Upper lobe of left lung (tissue), 6 donors: Measurements from ENCODE around the gene GIMAP4. TPM values are rescaled to one million over a fixed set of nuclear protein-coding genes. Genes with fewer than 3 reads are reported as not detected.
"Not testable (repeated sequence)": the region's sequence is repeated elsewhere in the genome, so short reads cannot be mapped to it uniquely, and the experiment has no call there.

Experiments
- ATAC-seq, 2 donors: fragments of 200-7000 bp; cut with Tn5 transposase; one replicate each; pipeline ENCODE4 v1.9.1; 2022; ENCODE audit warnings: mild to moderate bottlenecking in 2 of 2, moderate library complexity in 2 of 2; ENCODE audit not compliant: low FRiP score in 2 of 2
- DNase-seq, 2 donors: peaks; one replicate each; pipeline ENCODE4 v3.0.0-alpha.2; 2019 to 2020
- H3K27ac ChIP-seq, 4 donors: fragments of 200-600 bp; sonication (generic); one replicate each; pipeline ENCODE4 v1.5.1; 2016 to 2019
- H3K27me3 ChIP-seq, 4 donors: fragments of 200-600 bp; sonication (generic); one replicate each; pipeline ENCODE4 v1.5.1; 2017 to 2019
- H3K36me3 ChIP-seq, 4 donors: fragments of 200-600 bp; sonication (generic); one replicate each; pipeline ENCODE4 v1.5.1; 2016 to 2019
- H3K4me1 ChIP-seq, 4 donors: fragments of 200-600 bp; sonication (generic); one replicate each; pipeline ENCODE4 v1.5.1; 2018 to 2019
- H3K4me3 ChIP-seq, 4 donors: fragments of 200-600 bp; sonication (generic); one replicate each; pipeline ENCODE4 v1.5.1; 2017 to 2019; ENCODE audit warnings: mild to moderate bottlenecking in 2 of 4, moderate library complexity in 1 of 4
- H3K9me3 ChIP-seq, 4 donors: fragments of 200-600 bp; sonication (generic); one replicate each; pipeline ENCODE4 v1.5.1; 2018 to 2019
- EP300 ChIP-seq, 4 donors: sonication (generic); formaldehyde crosslinking; IDR thresholded peaks; one replicate each; pipeline ENCODE4 v1.5.1; 2017; ENCODE audit warnings: antibody characterized with exemption in 4 of 4, control low read depth in 2 of 4
- POLR2A ChIP-seq, 4 donors: fragments of 450-650 bp; IDR thresholded peaks; one replicate each; pipeline ENCODE4 v1.5.1; 2016 to 2017; ENCODE audit warnings: antibody characterized with exemption in 4 of 4, mild to moderate bottlenecking in 2 of 4
- POLR2AphosphoS5 ChIP-seq, 2 donors: sonication (generic); formaldehyde crosslinking; IDR thresholded peaks; one replicate each; pipeline ENCODE4 v1.5.1; 2017; ENCODE audit warnings: antibody characterized with exemption in 2 of 2
- WGBS, 2 donors: methylation state at CpG; one replicate each; pipeline ENCODE4 v1.1.5; 2017 to 2018; 5-methylcytosine and 5-hydroxymethylcytosine counted together
- total RNA-seq, 6 donors: library from RNA; depleted of rRNA in 4 of 6; stranded (reverse); fragments of >200 nt in 4 of 6; gene quantifications; one replicate each; pipeline versions ENCODE4 v1.1.0 to v1.2.1, GENCODE V29; 2016 to 2021
- TF ChIP-seq, protein P1 (sequence below), 6 experiments: fragments of 450-650 bp in 4 of 6; fragments of 200-600 bp in 2 of 6; sonication (generic) in 2 of 6; IDR thresholded peaks; one replicate each; pipeline ENCODE4 v1.5.1; 2016 to 2019; ENCODE audit warnings: antibody characterized with exemption in 6 of 6
- donor health status: DM: no; HTN: no; CAD: no; lungs with moderate emphysema.
- donor health status: DM: no; HTN: yes; CAD: no; lungs with severe emphysema.

GIMAP4 gene
- total RNA-seq, 6 donors from 2014 or later, result 34.0 to 78.9 (median 43.0) TPM

DNA sequence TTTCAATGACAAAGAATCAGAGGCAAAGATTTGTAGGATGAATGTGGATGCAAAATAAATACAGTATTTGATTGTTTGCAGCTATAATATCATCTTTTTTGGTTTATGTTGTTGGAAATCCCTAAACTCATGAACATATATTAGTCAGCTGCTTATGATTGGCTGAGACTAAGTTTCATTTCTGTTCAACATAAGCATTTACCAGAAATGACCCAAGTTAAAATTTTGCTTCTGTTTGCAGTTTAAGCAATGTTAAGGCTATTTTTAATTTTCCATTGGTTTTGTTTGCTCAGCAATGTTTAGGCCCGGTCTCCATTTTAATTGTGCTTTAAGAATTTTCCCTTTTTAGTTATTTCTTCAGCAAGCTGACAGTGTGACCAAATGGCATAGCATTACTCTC lies 43.0 kb downstream of the GIMAP4 start:
- Histone ChIP-seq H3K9me3 (no peaks in the 10 kb centered on the region), H3K27ac (no peak overlapping the region), H3K4me3 (no peak overlapping the region), H3K27me3 (no peaks in the 10 kb centered on the region), H3K4me1 (no peaks in the 10 kb centered on the region), H3K36me3 (no peaks in the 10 kb centered on the region)
- no peak for DNase-seq
- WGBS, 2 donors, result 62 to 78% methylated on average over 1 of the region's 1 CpG
- TF ChIP-seq EP300 (IDR thresholded peaks at IDR 0.05) (no peak), POLR2A (IDR thresholded peaks at IDR 0.05) (no peak), POLR2AphosphoS5 (IDR thresholded peaks at IDR 0.05) (no peak)
- TF ChIP-seq, protein P1, sequence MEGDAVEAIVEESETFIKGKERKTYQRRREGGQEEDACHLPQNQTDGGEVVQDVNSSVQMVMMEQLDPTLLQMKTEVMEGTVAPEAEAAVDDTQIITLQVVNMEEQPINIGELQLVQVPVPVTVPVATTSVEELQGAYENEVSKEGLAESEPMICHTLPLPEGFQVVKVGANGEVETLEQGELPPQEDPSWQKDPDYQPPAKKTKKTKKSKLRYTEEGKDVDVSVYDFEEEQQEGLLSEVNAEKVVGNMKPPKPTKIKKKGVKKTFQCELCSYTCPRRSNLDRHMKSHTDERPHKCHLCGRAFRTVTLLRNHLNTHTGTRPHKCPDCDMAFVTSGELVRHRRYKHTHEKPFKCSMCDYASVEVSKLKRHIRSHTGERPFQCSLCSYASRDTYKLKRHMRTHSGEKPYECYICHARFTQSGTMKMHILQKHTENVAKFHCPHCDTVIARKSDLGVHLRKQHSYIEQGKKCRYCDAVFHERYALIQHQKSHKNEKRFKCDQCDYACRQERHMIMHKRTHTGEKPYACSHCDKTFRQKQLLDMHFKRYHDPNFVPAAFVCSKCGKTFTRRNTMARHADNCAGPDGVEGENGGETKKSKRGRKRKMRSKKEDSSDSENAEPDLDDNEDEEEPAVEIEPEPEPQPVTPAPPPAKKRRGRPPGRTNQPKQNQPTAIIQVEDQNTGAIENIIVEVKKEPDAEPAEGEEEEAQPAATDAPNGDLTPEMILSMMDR (IDR thresholded peaks at IDR 0.05), result no peak
- no peak for ATAC-seq

DNA sequence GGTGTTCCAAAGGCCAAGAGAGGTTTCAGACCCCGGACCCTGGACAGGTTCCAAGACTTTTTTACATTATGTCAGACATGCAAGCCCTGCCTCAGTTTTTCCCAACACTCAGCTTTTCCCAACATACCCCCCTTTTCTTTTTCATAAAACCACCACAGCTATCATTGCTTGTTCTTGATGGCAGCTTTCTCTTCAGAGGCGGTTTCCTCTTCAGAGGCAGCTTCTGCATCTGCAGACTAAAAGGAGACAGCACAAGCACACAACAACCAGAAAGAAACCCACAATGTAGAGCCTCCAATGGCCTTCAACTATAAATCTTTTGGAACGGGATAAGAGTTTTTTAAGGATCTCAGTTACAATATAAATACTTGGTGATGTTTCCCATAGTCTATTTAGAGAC lies 45.7 kb downstream of the GIMAP4 start:
- H3K27ac ChIP-seq, result no peak overlapping the region
- H3K27me3 ChIP-seq, result no peaks in the 10 kb centered on the region
- H3K9me3 ChIP-seq, result no peaks in the 10 kb centered on the region
- DNase-seq, result no peak
- TF ChIP-seq EP300 (IDR thresholded peaks at IDR 0.05), result no peak
- TF ChIP-seq, protein P1 (IDR thresholded peaks at IDR 0.05), result no peak
- TF ChIP-seq POLR2A (IDR thresholded peaks at IDR 0.05), result no peak
- no peak for TF ChIP-seq POLR2AphosphoS5 (IDR thresholded peaks at IDR 0.05)
- 80 to 91% methylated on average over 3 of the region's 3 CpGs for WGBS, 2 donors
- no peak overlapping the region for H3K4me3 ChIP-seq
- ATAC-seq, result no peak
- no peaks in the 10 kb centered on the region for H3K4me1 ChIP-seq
- H3K36me3 ChIP-seq, result no peaks in the 10 kb centered on the region

DNA sequence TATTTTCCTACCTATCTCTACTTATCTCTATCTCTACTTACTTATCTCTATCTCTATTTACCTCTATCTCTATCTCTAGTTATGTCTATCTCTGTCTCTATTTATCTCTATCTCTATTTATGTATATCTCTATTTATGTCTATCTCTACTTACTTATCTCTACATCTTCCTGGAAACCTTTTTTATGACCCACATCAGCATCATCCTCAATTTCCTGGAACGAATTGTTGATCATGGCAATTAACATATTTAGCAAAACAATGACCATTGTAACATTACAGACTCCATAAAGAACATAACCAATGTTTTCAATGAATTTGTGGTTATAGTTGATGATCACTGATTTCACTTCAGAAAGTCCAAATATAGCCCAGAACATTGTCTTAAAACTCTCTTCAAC lies 46.7 kb downstream of the GIMAP4 start:
- Histone ChIP-seq H3K27ac (no peak overlapping the region), H3K27me3 (no peaks in the 10 kb centered on the region), H3K36me3 (no peaks in the 10 kb centered on the region), H3K4me3 (no peak overlapping the region), H3K9me3 (no peaks in the 10 kb centered on the region), H3K4me1 (no peaks in the 10 kb centered on the region)
- TF ChIP-seq EP300 (IDR thresholded peaks at IDR 0.05), result no peak
- TF ChIP-seq POLR2A (IDR thresholded peaks at IDR 0.05), result no peak
- TF ChIP-seq, protein P1 (IDR thresholded peaks at IDR 0.05), result no peak
- TF ChIP-seq POLR2AphosphoS5 (IDR thresholded peaks at IDR 0.05), result no peak
- DNase-seq (no peak), ATAC-seq (no peak)
- WGBS, 2 donors, result 49 to 55% methylated on average over 1 of the region's 1 CpG

DNA sequence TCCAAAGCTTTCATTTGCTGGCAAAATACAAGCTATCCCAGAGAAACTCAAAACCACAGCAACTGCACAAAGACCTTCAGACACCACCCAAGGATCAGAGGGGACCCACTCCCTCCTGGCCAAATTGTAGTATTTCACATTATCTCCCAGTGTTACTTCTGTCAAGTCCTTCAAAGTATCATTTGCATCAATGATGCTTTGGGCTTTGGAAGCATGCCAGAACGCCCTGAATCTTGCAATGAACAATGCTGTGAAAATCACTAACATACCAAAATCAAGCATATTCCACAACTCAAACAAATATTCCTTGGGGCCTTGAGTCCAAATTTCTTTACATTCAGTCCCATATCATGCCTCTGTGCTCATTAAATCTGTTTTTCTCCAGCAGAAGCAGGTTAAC lies 47.2 kb downstream of the GIMAP4 start:
- not testable (repeated sequence) for DNase-seq, H3K27ac ChIP-seq, H3K4me1 ChIP-seq, H3K27me3 ChIP-seq, H3K9me3 ChIP-seq, H3K36me3 ChIP-seq, H3K4me3 ChIP-seq, ATAC-seq
- WGBS, 2 donors, result 82 to 89% methylated on average over 1 of the region's 1 CpG

DNA sequence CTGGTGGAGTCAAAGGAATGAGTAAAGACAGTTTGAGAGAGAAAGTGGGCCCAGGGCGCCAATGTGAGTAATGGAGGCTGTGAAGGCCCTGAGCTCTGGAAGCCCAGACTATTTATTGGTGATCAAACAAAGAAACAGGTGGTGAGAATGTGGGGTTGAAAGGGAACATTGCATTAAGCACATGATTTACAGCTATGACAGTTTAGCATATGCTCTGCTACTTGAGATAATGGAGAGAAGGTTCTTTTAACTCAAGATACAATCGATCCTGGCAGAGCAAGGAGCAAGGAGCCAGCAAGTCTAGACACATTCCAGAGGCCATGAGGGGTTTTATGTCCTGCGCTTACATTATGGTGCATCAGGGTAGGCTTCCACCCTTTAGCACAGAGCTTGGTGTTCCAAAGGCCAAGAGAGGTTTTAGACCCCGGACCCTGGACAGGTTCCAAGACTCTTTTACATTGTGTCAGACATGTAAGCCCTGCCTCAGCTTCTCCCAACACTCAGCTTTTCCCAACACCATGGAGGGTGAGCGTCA lies 48.1 kb downstream of the GIMAP4 start:
- H3K4me3 ChIP-seq, H3K27me3 ChIP-seq, DNase-seq, H3K9me3 ChIP-seq, ATAC-seq, H3K36me3 ChIP-seq, H3K4me1 ChIP-seq, H3K27ac ChIP-seq: not testable (repeated sequence)
- 77 to 82% methylated on average over 5 of the region's 5 CpGs for WGBS, 2 donors

DNA sequence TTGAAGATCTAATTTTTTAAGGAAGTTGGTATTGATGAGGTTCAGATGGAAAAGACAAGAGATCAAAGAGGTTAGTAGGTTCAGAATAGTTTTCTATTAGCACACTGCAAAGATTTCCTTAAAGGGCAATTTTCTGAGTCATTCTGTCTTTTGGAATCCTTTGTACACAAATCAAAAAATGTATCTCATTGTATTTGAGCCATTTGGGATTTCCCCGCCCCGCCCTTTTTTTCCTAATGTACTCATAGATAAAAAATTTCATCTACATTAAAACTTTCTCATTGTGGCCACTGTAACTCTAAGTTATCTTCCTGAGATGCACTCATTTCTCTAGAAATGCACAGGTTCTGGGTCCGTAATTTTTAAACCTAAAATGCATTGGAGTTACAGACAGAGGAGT lies 52.9 kb downstream of the GIMAP4 start:
- ATAC-seq, result no peak
- WGBS, 2 donors, result 88 to 92% methylated on average over 3 of the region's 3 CpGs
- H3K27me3 ChIP-seq, result no peaks in the 10 kb centered on the region
- no peaks in the 10 kb centered on the region for H3K9me3 ChIP-seq
- no peaks in the 10 kb centered on the region for H3K4me1 ChIP-seq
- DNase-seq, result no peak
- H3K27ac ChIP-seq, result no peak overlapping the region
- TF ChIP-seq POLR2AphosphoS5 (IDR thresholded peaks at IDR 0.05), result no peak
- no peak for TF ChIP-seq POLR2A (IDR thresholded peaks at IDR 0.05)
- TF ChIP-seq EP300 (IDR thresholded peaks at IDR 0.05), result no peak
- TF ChIP-seq, protein P1 (IDR thresholded peaks at IDR 0.05), result no peak
- no peaks in the 10 kb centered on the region for H3K36me3 ChIP-seq
- no peak overlapping the region for H3K4me3 ChIP-seq
